Progenitor cell of endocrine pancreas (in vitro differentiated cells): ENCODE data around the gene PPP2R2B. TPM values are rescaled to one million over a fixed set of nuclear protein-coding genes. Genes with fewer than 3 reads are reported as not detected.

Experiments used
- DNase-seq: peaks from one replicate; pipeline ENCODE4 v3.0.0; 2021; ENCODE audit warnings: low spot score; ENCODE audit not compliant: unreplicated experiment
- H3K27ac Mint-ChIP-seq: 2 replicates; pipeline ENCODE4 v1.8.0; 2021; ENCODE audit warnings: mild to moderate bottlenecking, moderate library complexity, mixed read lengths
- H3K27me3 Mint-ChIP-seq: 2 replicates; pipeline ENCODE4 v1.8.0; 2021; ENCODE audit warnings: mixed read lengths
- H3K36me3 Mint-ChIP-seq: 2 replicates; pipeline ENCODE4 v1.8.0; 2022; ENCODE audit warnings: mixed read lengths; ENCODE audit not compliant: insufficient read depth
- H3K4me1 Mint-ChIP-seq: 2 replicates; pipeline ENCODE4 v1.8.0; 2021; ENCODE audit warnings: low read depth, mixed read lengths
- H3K4me3 Mint-ChIP-seq: 2 replicates; pipeline ENCODE4 v1.8.0; 2021; ENCODE audit warnings: low read depth, mild to moderate bottlenecking, moderate library complexity, mixed read lengths
- H3K9me3 Mint-ChIP-seq: 2 replicates; pipeline ENCODE4 v1.8.0; 2021; ENCODE audit warnings: low read depth, mixed read lengths
- CTCF ChIP-seq: fragments of 200-600 bp; sonication (generic); IDR thresholded peaks from one replicate; pipeline ENCODE4 v1.5.0; 2021; ENCODE audit warnings: antibody characterized with exemption, mild to moderate bottlenecking; ENCODE audit not compliant: unreplicated experiment
- total RNA-seq: library from RNA; stranded (reverse); gene quantifications from 2 replicates; pipeline ENCODE4 v1.2.1, GENCODE V29; 2021

The PPP2R2B gene
- total RNA-seq, 1 donor from 2014 or later = 1.8 TPM

GRCh38 chr5:146767534-146767933 is 111.0 kb downstream of the PPP2R2B start:
- H3K27ac Mint-ChIP-seq = no peak overlapping the region
- no peaks in the 10 kb centered on the region for H3K9me3 Mint-ChIP-seq
- no peak for DNase-seq
- H3K4me3 Mint-ChIP-seq = no peak overlapping the region
- peaks cover 21% of the 10 kb centered on the region for H3K4me1 Mint-ChIP-seq
- peaks cover 5% of the 10 kb centered on the region for H3K27me3 Mint-ChIP-seq
- no peak for TF ChIP-seq CTCF
- no peaks in the 10 kb centered on the region for H3K36me3 Mint-ChIP-seq

- Mint-ChIP-seq H3K4me1 (peaks cover 22% of the 10 kb centered on the region), H3K36me3 (no peaks in the 10 kb centered on the region), H3K4me3 (no peak overlapping the region), H3K27me3 (peaks cover 5% of the 10 kb centered on the region), H3K9me3 (no peaks in the 10 kb centered on the region), H3K27ac (no peak overlapping the region)
- no peak for DNase-seq
- TF ChIP-seq CTCF = no peak
Observed at GRCh38 chr5:146766013-146766412, 112.5 kb downstream of the PPP2R2B start.

GRCh38 chr5:146765089-146765832 is 113.3 kb downstream of the PPP2R2B start:
- TF ChIP-seq CTCF = no peak
- Mint-ChIP-seq H3K4me1 (peaks cover 22% of the 10 kb centered on the region), H3K9me3 (peaks cover 4% of the 10 kb centered on the region), H3K27me3 (peaks cover 5% of the 10 kb centered on the region), H3K36me3 (peaks cover 2% of the 10 kb centered on the region), H3K27ac (no peak overlapping the region), H3K4me3 (no peak overlapping the region)
- no peak for DNase-seq

- Mint-ChIP-seq H3K4me1 (peaks cover 19% of the 10 kb centered on the region), H3K4me3 (no peak overlapping the region), H3K9me3 (peaks cover 5% of the 10 kb centered on the region), H3K27ac (peak overlapping the region; percentile 62), H3K27me3 (peaks cover 1% of the 10 kb centered on the region), H3K36me3 (peaks cover 2% of the 10 kb centered on the region)
- DNase-seq = no peak
- TF ChIP-seq CTCF = no peak
Observed at GRCh38 chr5:146762830-146763229, 115.7 kb downstream of the PPP2R2B start.

- DNase-seq = no peak
- Mint-ChIP-seq H3K27ac (no peak overlapping the region), H3K4me3 (no peak overlapping the region), H3K36me3 (peaks cover 2% of the 10 kb centered on the region), H3K9me3 (peaks cover 5% of the 10 kb centered on the region), H3K27me3 (peaks cover 4% of the 10 kb centered on the region), H3K4me1 (peaks cover 13% of the 10 kb centered on the region)
- TF ChIP-seq CTCF = no peak
Observed at GRCh38 chr5:146761811-146762210, 116.7 kb downstream of the PPP2R2B start.
